K562 (cell line): ENCODE measurements around the gene C5orf24. TPM values are rescaled to one million over a fixed set of nuclear protein-coding genes. Genes with fewer than 3 reads are reported as not detected.

Experiments used
- ATAC-seq: fragments of 200-7000 bp; cut with Tn5 transposase; 3 replicates; pipeline ENCODE4 v1.9.1; 2020; ENCODE audit warnings: moderate library complexity
- BruUV-seq: library from RNA; stranded (reverse); fragments of 400-500 nt; replicated peaks from 2 replicates; lab custom pipeline; 2021; lab: Mats Ljungman, UMichigan
- CTCF ChIA-PET: fragments of 300-600 bp; formaldehyde crosslinking; extraction: SDS; loops from one replicate; lab custom pipeline; 2021; ENCODE audit warnings: low intra/inter-chr PET ratio; lab: Yijun Ruan, JAX
- POLR2A ChIA-PET: fragments of 300-600, 350-650 bp; sonication (Branson Sonifier 250); formaldehyde crosslinking; extraction: SDS; loops from one replicate; lab custom pipeline; 2021; ENCODE audit warnings: antibody characterized with exemption, inconsistent platforms; lab: Yijun Ruan, JAX
- DNase-seq, 4 experiments: peaks; one replicate each; pipeline versions ENCODE4 v3.0.0 to v3.0.0-alpha.2; 2011 to 2018; ENCODE audit warnings: low spot score in 3 of 4, mixed read lengths in 3 of 4; ENCODE audit errors: extremely low read depth in 1 of 4
- FAIRE-seq: peaks from 2 replicates; lab custom pipeline; 2011; peaks lifted over from hg19 to GRCh38; lab: Jason Lieb, UNC
- H2AFZ ChIP-seq: 2 replicates; pipeline ENCODE4 v1.6.0; 2011; ENCODE audit warnings: low read depth, low read length, control low read depth, inconsistent platforms
- H3K27ac ChIP-seq: fragments of 200-600 bp; 3 replicates; pipeline ENCODE4 v1.8.0; 2011; ENCODE audit warnings: low read depth, mild to moderate bottlenecking, control low read depth, inconsistent platforms, low read length, moderate library complexity, mixed read lengths; ENCODE audit errors: extremely low read depth
- H3K27me3 ChIP-seq, 2 experiments: fragments of 300-600 bp in 1 of 2; 2 replicates in 1 of 2; 3 replicates in 1 of 2; pipeline versions ENCODE4 v1.6.0 to v1.8.0; 2011; ENCODE audit warnings: inconsistent platforms in 2 of 2, low read length in 2 of 2, mild to moderate bottlenecking in 1 of 2, mixed read lengths in 1 of 2, moderate library complexity in 1 of 2; ENCODE audit not compliant: control insufficient read depth in 2 of 2, insufficient read depth in 2 of 2
- H3K36me3 ChIP-seq: fragments of 300-600 bp; 3 replicates; pipeline ENCODE4 v1.8.0; 2011; ENCODE audit warnings: mild to moderate bottlenecking, low read length, inconsistent platforms; ENCODE audit not compliant: control insufficient read depth, insufficient read depth
- H3K4me1 ChIP-seq, 2 experiments: fragments of 200-600 bp in 1 of 2; replicated peaks in 1 of 2; 2 replicates in 1 of 2; 3 replicates in 1 of 2; pipeline versions ENCODE4 v1.5.1 to v1.8.0; 2011; ENCODE audit warnings: inconsistent platforms in 2 of 2, low read length in 2 of 2, mild to moderate bottlenecking in 1 of 2, mixed read lengths in 1 of 2, moderate library complexity in 1 of 2; ENCODE audit not compliant: control insufficient read depth in 2 of 2, insufficient read depth in 2 of 2
- H3K4me2 ChIP-seq: 2 replicates; pipeline ENCODE4 v1.6.1; 2011; ENCODE audit warnings: low read length, control low read depth, inconsistent platforms, mixed read lengths; ENCODE audit not compliant: insufficient read depth
- H3K4me3 ChIP-seq: fragments of 200-600 bp; sonication (generic), shearing (Covaris generic); 2 replicates; pipeline ENCODE4 v1.5.1; 2016; ENCODE audit warnings: control low read depth, inconsistent platforms
- H3K79me2 ChIP-seq: fragments of 200-600 bp; 3 replicates; pipeline ENCODE4 v1.8.0; 2011; ENCODE audit warnings: low read length, inconsistent platforms; ENCODE audit not compliant: control insufficient read depth, insufficient read depth
- H3K9ac ChIP-seq, 2 experiments: 2 replicates each; pipeline versions ENCODE4 v1.6.0 to v1.6.1; 2011; ENCODE audit warnings: low read depth in 2 of 2, low read length in 2 of 2, control low read depth in 1 of 2, inconsistent platforms in 1 of 2, mild to moderate bottlenecking in 1 of 2, mixed read lengths in 1 of 2; ENCODE audit not compliant: insufficient read depth in 1 of 2
- H3K9me1 ChIP-seq: one replicate; pipeline ENCODE4 v1.6.0; 2011; ENCODE audit warnings: inconsistent platforms, mild to moderate bottlenecking, low read length, moderate library complexity; ENCODE audit not compliant: control insufficient read depth, insufficient read depth
- H3K9me3 ChIP-seq: replicated peaks from 2 replicates; pipeline ENCODE4 v1.5.1; 2011; ENCODE audit warnings: low read depth, low read length, inconsistent platforms; ENCODE audit not compliant: control insufficient read depth, insufficient read depth
- H4K20me1 ChIP-seq: replicated peaks from 2 replicates; pipeline ENCODE4 v1.6.1; 2011; ENCODE audit warnings: low read length, inconsistent platforms, mixed read lengths; ENCODE audit not compliant: control insufficient read depth, insufficient read depth
- C11orf30 ChIP-seq: fragments of 450-650 bp; IDR thresholded peaks from 2 replicates; pipeline ENCODE4 v1.6.1; 2016; ENCODE audit warnings: low read depth, mild to moderate bottlenecking
- GATA2 ChIP-seq: sonication (generic); formaldehyde crosslinking; IDR thresholded peaks from 2 replicates; pipeline ENCODE4 v1.4.0; 2020; ENCODE audit warnings: mild to moderate bottlenecking, missing genetic modification reagents
- MAFF ChIP-seq: IDR thresholded peaks from 2 replicates; pipeline ENCODE4 v1.6.1; 2012; ENCODE audit warnings: low read length, improper control_type of control experiment
- MAFG ChIP-seq: fragments of 450-650 bp; conservative IDR thresholded peaks from 2 replicates; pipeline ENCODE4 v1.6.1; 2016; ENCODE audit warnings: missing genetic modification characterization, missing compliant biosample characterization
- NFE2 ChIP-seq: IDR thresholded peaks from 2 replicates; pipeline ENCODE4 v1.6.1; 2014; ENCODE audit warnings: antibody characterized with exemption, low read depth
- TBP ChIP-seq: optimal IDR thresholded peaks from 2 replicates; pipeline ENCODE3; 2011; ENCODE audit warnings: low read depth, low read length, improper control_type of control experiment
- TFAM ChIP-seq: fragments of 250-450 bp; sonication (Bioruptor Pico); conservative IDR thresholded peaks from 2 replicates; pipeline ENCODE4 v1.5.0; 2021; ENCODE audit warnings: mild to moderate bottlenecking, moderate library complexity
- ZNF316 ChIP-seq: fragments of 450-650 bp; IDR thresholded peaks from 2 replicates; pipeline ENCODE4 v1.6.1; 2016
- WGBS: fragments of 100-300 bp; shearing (Covaris generic); methylation state at CpG from one replicate; pipeline ENCODE4 v1.1.6; 2016; ENCODE audit warnings: low coverage, mixed read lengths; ENCODE audit not compliant: insufficient coverage; ENCODE audit errors: missing lambda C conversion rate; 5-methylcytosine and 5-hydroxymethylcytosine counted together
- in situ Hi-C: fragments of 300-500 bp; cut with MboI; formaldehyde crosslinking; loops from 4 replicates; pipeline ENCODE4 v1.15.0; 2018; ENCODE audit warnings: inconsistent platforms, mixed read lengths
- intact Hi-C: fragments of 100-400 bp; cut with micrococcal nuclease; formaldehyde crosslinking; loops from 2 replicates; pipeline ENCODE4 v1.14.2; 2022
- polyA plus RNA-seq, 8 experiments: library from polyadenylated mRNA; depleted of rRNA in 4 of 8; stranded (reverse) in 5 of 8; unstranded in 3 of 8; fragments of >200 nt; fragmentation: Nextera tagmentation in 2 of 8; fragmentation: Illumina TruSeq in 1 of 8; extraction: Ambion mirVana in 2 of 8; extraction: Trizol in 1 of 8; gene quantifications; 2 replicates each; pipeline versions ENCODE4 v1.2.1 to v1.2.3, GENCODE V29; 2011 to 2014; ENCODE audit warnings: inconsistent platforms in 1 of 8, missing spikeins in 1 of 8
- total RNA-seq, 7 experiments: library from RNA; depleted of rRNA in 6 of 7; stranded (reverse); fragments of >200 nt in 6 of 7; fragmentation: Illumina TruSeq in 2 of 7; extraction: Trizol in 2 of 7; gene quantifications; 2 replicates each; pipeline versions ENCODE4 v1.2.1 to v1.2.3, GENCODE V29; 2011 to 2021; ENCODE audit warnings: low replicate concordance in 1 of 7

Gene C5orf24
- total and polyA plus RNA-seq, 9 of the 15 experiments (the other 6 are each of a cell fraction or from before 2014, with no cell fraction given), result 8.9 to 38.6 (median 28.4) TPM

GRCh38 chr5:134864707-134865106, 18.9 kb downstream of the C5orf24 start:
- Histone ChIP-seq H2AFZ (no peak overlapping the region), H3K4me1 (peaks cover 0 to 8% of the 10 kb centered on the region in 2 experiments; a peak in 2 of 5 replicates), H3K27ac (no peak overlapping the region; the same call in 2 of the 3 replicates), H3K79me2 (no peaks in the 10 kb centered on the region), H3K4me3 (no peak overlapping the region), H4K20me1 (0 out of 2 replicates have a peak, but pooled peaks cover 2% of the 10 kb centered on the region), H3K9ac (no peak overlapping the region), H3K36me3 (peaks cover 12% of the 10 kb centered on the region; the same call in 1 of the 3 replicates), H3K9me3 (no peaks in the 10 kb centered on the region), H3K27me3 (no peaks in the 10 kb centered on the region), H3K4me2 (no peak overlapping the region), H3K9me1 (no peaks in the 10 kb centered on the region)
- intact Hi-C loops, result no loop called here
- in situ Hi-C loops, result no loop called here
- TF ChIP-seq MAFF (peak; percentile 21; the same call in 1 of the 2 replicates), GATA2 (CRISPR knock-in tag) (0 out of 2 replicates have a peak, but pooled peaks have one; percentile 16), C11orf30 (peak; percentile 56), MAFG (tag) (peak; percentile 28), NFE2 (peak; percentile 70), ZNF316 (peak; percentile 40), TFAM (no peak), TBP (no peak)
- FAIRE-seq, result no peak
- ChIA-PET CTCF (no interaction called here), POLR2A (interaction anchor here (0.8 to 1.7 kb wide), 6 partner anchors 9 to 117 kb away, joined by 3 to 7 read pairs (median 3); partner anchors contain the start of genes C5orf24, PCBD2 and TXNDC15)
- ATAC-seq, result peak; percentile 44
- WGBS, result 9% methylated on average over 2 of the region's 2 CpGs
- no TSS peak for BruUV-seq
- no peak for DNase-seq
